ENCODE measurements around the gene APBB1.

Gene APBB1

DNA sequence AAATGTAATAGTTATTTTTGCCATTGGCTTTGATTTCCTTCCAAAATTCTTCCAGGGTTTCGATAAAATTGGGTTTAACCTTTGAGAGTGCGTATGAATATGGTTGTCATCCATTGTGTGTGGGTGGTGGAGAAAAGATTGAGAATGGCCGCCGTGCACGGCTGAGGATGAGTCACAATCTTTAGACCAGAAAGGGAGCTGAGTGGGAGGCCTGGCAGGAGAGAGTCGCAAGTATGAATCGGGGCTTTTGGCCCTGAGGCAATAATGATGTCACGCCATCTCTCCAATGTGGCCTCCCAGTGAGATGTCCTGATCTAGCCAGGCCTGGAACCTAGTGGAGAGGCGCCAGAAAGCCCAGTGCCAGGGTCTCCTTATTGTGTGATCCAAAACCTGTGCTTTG is 61.7 kb downstream of the APBB1 start:
- H3K9ac ChIP-seq (ENCODE audit: low read depth, low read length): no peak overlapping the region
- ATAC-seq (ENCODE audit: insufficient read depth, low read depth) (no peak), DNase-seq (no peak)
- H3K4me2 ChIP-seq (ENCODE audit: insufficient read depth, low read length): no peak overlapping the region
- peaks cover 9% of the 10 kb centered on the region for H3K27me3 ChIP-seq (ENCODE audit: insufficient read depth, low read length, poor library complexity)
- no peak for TF ChIP-seq EZH2 (IDR thresholded peaks at IDR 0.05; ENCODE audit: borderline replicate concordance, low read depth, low read length, severe bottlenecking)
- TF ChIP-seq, protein P1, sequence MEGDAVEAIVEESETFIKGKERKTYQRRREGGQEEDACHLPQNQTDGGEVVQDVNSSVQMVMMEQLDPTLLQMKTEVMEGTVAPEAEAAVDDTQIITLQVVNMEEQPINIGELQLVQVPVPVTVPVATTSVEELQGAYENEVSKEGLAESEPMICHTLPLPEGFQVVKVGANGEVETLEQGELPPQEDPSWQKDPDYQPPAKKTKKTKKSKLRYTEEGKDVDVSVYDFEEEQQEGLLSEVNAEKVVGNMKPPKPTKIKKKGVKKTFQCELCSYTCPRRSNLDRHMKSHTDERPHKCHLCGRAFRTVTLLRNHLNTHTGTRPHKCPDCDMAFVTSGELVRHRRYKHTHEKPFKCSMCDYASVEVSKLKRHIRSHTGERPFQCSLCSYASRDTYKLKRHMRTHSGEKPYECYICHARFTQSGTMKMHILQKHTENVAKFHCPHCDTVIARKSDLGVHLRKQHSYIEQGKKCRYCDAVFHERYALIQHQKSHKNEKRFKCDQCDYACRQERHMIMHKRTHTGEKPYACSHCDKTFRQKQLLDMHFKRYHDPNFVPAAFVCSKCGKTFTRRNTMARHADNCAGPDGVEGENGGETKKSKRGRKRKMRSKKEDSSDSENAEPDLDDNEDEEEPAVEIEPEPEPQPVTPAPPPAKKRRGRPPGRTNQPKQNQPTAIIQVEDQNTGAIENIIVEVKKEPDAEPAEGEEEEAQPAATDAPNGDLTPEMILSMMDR (IDR thresholded peaks at IDR 0.05; ENCODE audit: borderline replicate concordance, extremely low read depth, low read length, poor library complexity, severe bottlenecking): no peak
- no peaks in the 10 kb centered on the region for H3K9me3 ChIP-seq (ENCODE audit: insufficient read depth, low read length, severe bottlenecking)
- no peak overlapping the region for H3K4me3 ChIP-seq (ENCODE audit: low read depth in 1 of 2, low read length in 2 of 2)
- H3K4me1 ChIP-seq (ENCODE audit: insufficient read depth, low read length): 0 out of 2 replicates have a peak, but pooled peaks cover 3% of the 10 kb centered on the region
- no peaks in the 10 kb centered on the region for H4K20me1 ChIP-seq (ENCODE audit: insufficient read depth, low read length)
- H3K36me3 ChIP-seq (ENCODE audit: insufficient read depth, low read length): no peaks in the 10 kb centered on the region
- H3K79me2 ChIP-seq (ENCODE audit: insufficient read depth, low read length): no peaks in the 10 kb centered on the region
- H2AFZ ChIP-seq (ENCODE audit: low read depth, low read length): no peak overlapping the region
- no peak overlapping the region for H3K27ac ChIP-seq (ENCODE audit: low read length)

DNA sequence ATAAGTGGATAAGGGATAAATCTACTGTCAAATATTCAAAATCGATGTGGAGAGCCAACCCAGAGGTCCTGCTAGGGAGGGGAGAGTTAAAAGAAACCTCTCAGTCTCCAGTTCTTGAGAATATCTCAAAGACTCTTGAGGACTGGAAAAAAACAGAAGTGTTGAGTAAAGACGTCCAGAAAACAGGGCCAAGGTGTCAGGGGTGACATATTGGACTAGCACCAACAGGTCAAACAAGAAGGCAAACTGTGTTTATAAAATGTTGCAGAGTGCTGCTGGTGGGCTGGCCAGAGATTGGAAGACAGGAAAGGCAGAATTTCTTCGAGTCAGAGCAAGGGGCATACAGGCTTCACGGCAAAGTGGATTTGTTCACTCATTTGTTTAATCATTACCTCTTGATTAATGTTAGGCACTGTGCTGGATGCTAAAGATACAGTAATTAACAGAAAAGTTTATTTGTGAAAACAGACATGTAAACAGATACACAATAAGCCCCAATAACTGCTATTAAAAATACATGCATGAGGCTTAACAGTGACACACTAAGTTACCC is 62.3 kb downstream of the APBB1 start:
- Histone ChIP-seq H3K9me3 (ENCODE audit: insufficient read depth, low read length, severe bottlenecking) (no peaks in the 10 kb centered on the region), H3K4me3 (ENCODE audit: low read depth in 1 of 2, low read length in 2 of 2) (no peak overlapping the region), H3K79me2 (ENCODE audit: insufficient read depth, low read length) (no peaks in the 10 kb centered on the region), H3K4me2 (ENCODE audit: insufficient read depth, low read length) (no peak overlapping the region), H3K9ac (ENCODE audit: low read depth, low read length) (no peak overlapping the region), H3K27me3 (ENCODE audit: insufficient read depth, low read length, poor library complexity) (peaks cover 13% of the 10 kb centered on the region), H3K4me1 (ENCODE audit: insufficient read depth, low read length) (0 out of 2 replicates have a peak, but pooled peaks cover 3% of the 10 kb centered on the region), H3K36me3 (ENCODE audit: insufficient read depth, low read length) (no peaks in the 10 kb centered on the region), H4K20me1 (ENCODE audit: insufficient read depth, low read length) (no peaks in the 10 kb centered on the region), H3K27ac (ENCODE audit: low read length) (no peak overlapping the region), H2AFZ (ENCODE audit: low read depth, low read length) (no peak overlapping the region)
- TF ChIP-seq, protein P1 (IDR thresholded peaks at IDR 0.05; ENCODE audit: borderline replicate concordance, extremely low read depth, low read length, poor library complexity, severe bottlenecking): no peak
- TF ChIP-seq EZH2 (IDR thresholded peaks at IDR 0.05; ENCODE audit: borderline replicate concordance, low read depth, low read length, severe bottlenecking): no peak
- DNase-seq: no peak
- no peak for ATAC-seq (ENCODE audit: insufficient read depth, low read depth)

DNA sequence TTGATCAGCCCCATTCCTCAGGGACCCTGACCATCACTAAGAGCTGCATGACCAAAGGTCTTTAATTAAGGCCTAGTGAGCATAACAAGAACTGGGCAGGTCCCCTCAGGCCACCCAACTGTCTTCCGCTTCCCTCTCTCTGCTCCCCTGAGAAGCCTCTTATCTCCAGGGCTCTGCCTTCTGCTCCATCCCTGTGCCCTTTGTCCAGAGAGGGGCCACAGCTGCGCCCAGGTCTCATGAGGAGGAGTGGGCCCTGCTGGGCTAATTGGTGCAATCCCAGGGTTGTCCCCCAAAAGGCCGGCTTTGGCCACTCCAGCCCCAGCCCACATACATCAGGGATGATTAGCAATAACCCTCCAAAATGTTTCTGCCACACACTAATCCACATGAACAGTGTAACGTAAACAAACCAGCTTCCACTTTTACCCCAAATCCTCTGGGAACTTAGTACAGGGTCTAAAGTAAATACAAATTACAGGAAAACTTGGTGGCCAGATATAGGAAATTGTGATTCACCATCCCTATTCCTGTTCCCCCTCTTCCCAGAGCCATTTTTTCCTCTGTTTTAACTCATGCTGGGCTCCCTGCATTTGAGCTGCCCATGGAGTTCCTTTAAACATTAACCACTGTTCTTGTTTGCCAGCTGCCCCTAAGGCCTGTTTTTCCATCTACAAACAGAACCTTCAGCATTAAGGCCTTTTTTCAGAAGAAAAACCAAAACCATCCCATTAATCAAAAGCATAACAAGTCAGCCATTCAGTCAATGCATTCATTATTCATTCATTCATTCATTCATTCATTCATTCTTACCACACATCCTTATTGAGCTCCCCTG is 64.0 kb downstream of the APBB1 start:
- H2AFZ ChIP-seq (ENCODE audit: low read depth, low read length): no peak overlapping the region
- no peaks in the 10 kb centered on the region for H3K79me2 ChIP-seq (ENCODE audit: insufficient read depth, low read length)
- H4K20me1 ChIP-seq (ENCODE audit: insufficient read depth, low read length): no peaks in the 10 kb centered on the region
- peaks cover 11% of the 10 kb centered on the region for H3K27me3 ChIP-seq (ENCODE audit: insufficient read depth, low read length, poor library complexity)
- H3K27ac ChIP-seq (ENCODE audit: low read length): no peak overlapping the region
- no peak overlapping the region for H3K4me3 ChIP-seq (ENCODE audit: low read depth in 1 of 2, low read length in 2 of 2)
- ATAC-seq (ENCODE audit: insufficient read depth, low read depth) (no peak), DNase-seq (no peak)
- H3K4me2 ChIP-seq (ENCODE audit: insufficient read depth, low read length): no peak overlapping the region
- no peaks in the 10 kb centered on the region for H3K36me3 ChIP-seq (ENCODE audit: insufficient read depth, low read length)
- TF ChIP-seq, protein P1 (IDR thresholded peaks at IDR 0.05; ENCODE audit: borderline replicate concordance, extremely low read depth, low read length, poor library complexity, severe bottlenecking): no peak
- no peak for TF ChIP-seq EZH2 (IDR thresholded peaks at IDR 0.05; ENCODE audit: borderline replicate concordance, low read depth, low read length, severe bottlenecking)
- H3K4me1 ChIP-seq (ENCODE audit: insufficient read depth, low read length): 0 out of 2 replicates have a peak, but pooled peaks cover 3% of the 10 kb centered on the region
- no peaks in the 10 kb centered on the region for H3K9me3 ChIP-seq (ENCODE audit: insufficient read depth, low read length, severe bottlenecking)
- no peak overlapping the region for H3K9ac ChIP-seq (ENCODE audit: low read depth, low read length)
